ENCODE measurements around the gene ASPM.
"Not testable (repeated sequence)": the region's sequence is repeated elsewhere in the genome, so short reads cannot be mapped to it uniquely, and the experiment has no call there.

The ASPM gene

GRCh38 chr1:197145446-197146024, 934 bp downstream of the ASPM start:
- no peak for DNase-seq (ENCODE audit: low read depth)

GRCh38 chr1:197144570-197145325, 1.7 kb downstream of the ASPM start:
- no peak for DNase-seq (ENCODE audit: low read depth)

GRCh38 chr1:197143276-197143675, 3.2 kb downstream of the ASPM start:
- no peak for DNase-seq (ENCODE audit: low read depth)

GRCh38 chr1:197141575-197141974, 4.9 kb downstream of the ASPM start:
- no peak for DNase-seq (ENCODE audit: low read depth)

GRCh38 chr1:197140121-197140520, 6.3 kb downstream of the ASPM start:
- DNase-seq (ENCODE audit: low read depth): no peak

GRCh38 chr1:197139169-197139568, 7.3 kb downstream of the ASPM start:
- no peak for DNase-seq (ENCODE audit: low read depth)

- no peak for DNase-seq (ENCODE audit: low read depth)
Measured at GRCh38 chr1:197137322-197137721, 9.1 kb downstream of the ASPM start.

GRCh38 chr1:197130677-197131304, 15.7 kb downstream of the ASPM start:
- no peak for DNase-seq (ENCODE audit: low read depth)

GRCh38 chr1:197129698-197130097, 16.8 kb downstream of the ASPM start:
- DNase-seq (ENCODE audit: low read depth): no peak

- no peak for DNase-seq (ENCODE audit: low read depth)
Measured at GRCh38 chr1:197127246-197127912, 19.1 kb downstream of the ASPM start.

- no peak for DNase-seq (ENCODE audit: low read depth)
Measured at GRCh38 chr1:197126691-197127090, 19.8 kb downstream of the ASPM start.

GRCh38 chr1:197124376-197124775, 22.1 kb downstream of the ASPM start:
- DNase-seq (ENCODE audit: low read depth): no peak

- no peak for DNase-seq (ENCODE audit: low read depth)
Measured at GRCh38 chr1:197116156-197116555, 30.3 kb downstream of the ASPM start.

GRCh38 chr1:197106869-197107268, 39.6 kb downstream of the ASPM start:
- no peak for DNase-seq (ENCODE audit: low read depth)

- no peak for DNase-seq (ENCODE audit: low read depth)
Measured at GRCh38 chr1:197103300-197103699, 43.2 kb downstream of the ASPM start.

GRCh38 chr1:197101978-197102377, 44.5 kb downstream of the ASPM start:
- no peak for DNase-seq (ENCODE audit: low read depth)

- DNase-seq (ENCODE audit: low read depth): no peak
Measured at GRCh38 chr1:197100677-197101076, 45.8 kb downstream of the ASPM start.

GRCh38 chr1:197099444-197099843, 47.0 kb downstream of the ASPM start:
- DNase-seq (ENCODE audit: low read depth): no peak

- DNase-seq (ENCODE audit: low read depth): not testable (repeated sequence)
Measured at GRCh38 chr1:197096971-197097370, 49.5 kb downstream of the ASPM start.

GRCh38 chr1:197096137-197096536, 50.3 kb downstream of the ASPM start:
- DNase-seq (ENCODE audit: low read depth): no peak

- DNase-seq (ENCODE audit: low read depth): no peak
Measured at GRCh38 chr1:197093226-197093885, 53.1 kb downstream of the ASPM start.

- DNase-seq (ENCODE audit: low read depth): no peak
Measured at GRCh38 chr1:197092491-197093023, 53.9 kb downstream of the ASPM start.
